HG03571 (cell line): ENCODE data around the gene DAAM1.
A peak's percentile ranks its signal among the peaks of the same experiment; 100 is the strongest.

Source experiments
- ATAC-seq: cut with Tn5 transposase; IDR thresholded peaks from one replicate; pipeline ENCODE4 v1.9.1; 2021; ENCODE audit not compliant: unreplicated experiment

Gene DAAM1

DNA sequence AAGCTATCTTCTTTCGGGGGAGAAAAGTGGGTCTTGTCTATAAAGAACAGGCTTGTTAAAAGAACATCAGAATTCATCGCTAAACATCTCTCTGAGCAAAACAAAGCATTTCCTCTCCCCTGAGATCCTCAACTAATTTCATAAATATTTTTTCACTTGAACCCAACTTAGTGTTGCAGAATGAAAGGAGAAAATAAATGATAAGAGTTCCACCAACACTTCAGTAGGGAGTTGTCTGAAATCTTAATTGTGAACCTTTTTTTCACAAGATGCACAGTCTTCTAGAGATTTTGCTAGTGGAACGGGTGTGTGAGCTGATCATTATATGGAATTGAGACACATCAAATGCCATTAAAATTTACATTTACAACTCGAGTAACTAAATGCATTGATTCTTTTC lies 1.3 kb upstream of the DAAM1 start:
- no peak for ATAC-seq

DNA sequence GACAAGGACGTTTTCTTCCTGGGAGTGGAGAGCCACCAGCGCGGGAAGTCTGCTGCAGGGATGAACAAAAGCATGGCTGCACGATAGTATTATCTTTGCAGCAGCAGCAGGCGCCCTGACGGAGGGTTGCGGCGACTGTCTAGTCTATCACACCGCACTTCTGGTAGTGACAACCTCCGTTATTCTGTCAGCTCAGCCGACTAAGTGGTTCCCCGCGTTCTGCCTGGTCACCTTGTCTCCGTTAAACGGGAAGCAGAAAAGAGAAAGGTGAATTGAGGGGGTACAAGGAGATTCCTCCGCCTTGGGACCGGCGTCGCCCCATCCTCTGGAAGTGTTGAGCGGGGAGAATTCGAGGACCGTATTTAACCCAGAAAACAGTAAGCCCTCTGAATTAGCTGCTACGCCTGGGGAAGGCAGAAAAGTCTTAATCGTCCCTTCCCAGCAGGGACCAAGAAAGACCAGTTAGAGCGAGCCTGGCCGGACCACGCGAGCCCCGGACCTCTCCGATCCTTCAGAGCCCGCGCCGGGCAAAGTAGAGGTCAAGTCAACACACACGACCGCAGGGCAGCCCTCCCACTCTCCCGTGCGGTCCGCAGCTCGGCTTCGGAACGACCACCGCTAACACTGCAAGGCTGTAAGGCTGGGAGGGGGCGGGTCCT lies 536 bp upstream of the DAAM1 start:
- ATAC-seq = peak; percentile 10

DNA sequence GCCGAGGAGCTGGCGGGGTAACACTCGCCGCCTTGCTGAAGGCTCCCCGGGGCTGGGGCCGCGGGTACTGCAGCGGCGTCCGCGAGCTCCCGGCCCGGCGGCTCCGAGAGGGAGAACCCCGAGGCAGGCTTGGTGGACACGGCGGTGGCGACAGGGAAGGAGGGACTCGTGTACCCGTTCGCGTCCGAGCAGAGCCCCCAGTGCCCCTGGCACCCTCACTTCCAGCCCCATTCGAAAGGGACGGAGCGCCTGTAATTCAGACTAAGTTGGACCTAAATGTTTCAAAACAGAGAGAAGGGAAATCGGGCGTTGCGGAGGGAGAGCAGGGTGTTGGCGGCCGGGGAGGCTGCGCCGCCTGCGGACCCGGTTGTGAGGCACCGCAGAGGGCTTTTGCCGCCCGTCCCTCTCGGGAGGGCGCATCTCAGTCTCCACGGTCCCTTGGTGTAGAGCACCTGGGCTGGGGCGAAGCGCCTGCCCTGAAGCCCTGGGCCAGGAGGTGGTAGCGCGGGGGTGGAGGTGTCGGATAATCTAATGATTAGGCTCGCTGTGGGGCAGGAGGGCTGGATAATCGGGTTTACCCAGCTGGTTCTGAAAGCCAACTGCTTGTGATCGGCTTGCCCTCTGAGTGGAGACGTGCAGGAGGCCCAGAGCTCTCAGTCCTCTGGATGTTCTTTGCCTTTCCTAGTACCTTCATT lies 771 bp downstream of the DAAM1 start:
- ATAC-seq = peak; percentile 7

DNA sequence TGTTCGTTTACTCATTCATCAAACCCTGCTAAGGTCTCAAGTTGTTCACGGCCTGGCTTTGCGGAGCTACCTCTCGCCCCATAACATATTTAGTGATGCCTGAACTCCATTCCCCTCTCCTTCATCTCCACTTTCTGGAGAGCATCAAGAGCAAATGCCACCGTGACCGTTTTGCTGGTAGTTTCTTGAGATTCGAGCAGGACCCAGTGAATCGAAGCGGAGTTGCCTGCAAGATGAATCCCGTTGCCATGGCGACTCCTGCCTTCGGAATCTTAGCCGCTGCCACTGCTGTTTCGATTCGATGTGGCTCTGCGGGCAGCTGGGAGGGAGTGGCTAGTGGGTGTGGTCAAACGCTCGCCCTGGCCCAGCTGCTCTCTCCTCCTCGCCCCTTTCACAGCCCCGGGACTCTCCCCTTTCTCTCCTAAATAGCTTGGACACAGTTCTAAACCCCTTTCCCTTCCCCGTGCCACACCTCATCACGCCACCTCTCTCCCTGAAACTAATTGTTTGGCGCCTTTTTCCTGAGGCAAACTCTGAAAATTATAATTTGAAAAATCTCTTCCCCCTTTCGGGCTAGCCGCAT lies 1.4 kb downstream of the DAAM1 start:
- peak; percentile 43 for ATAC-seq

DNA sequence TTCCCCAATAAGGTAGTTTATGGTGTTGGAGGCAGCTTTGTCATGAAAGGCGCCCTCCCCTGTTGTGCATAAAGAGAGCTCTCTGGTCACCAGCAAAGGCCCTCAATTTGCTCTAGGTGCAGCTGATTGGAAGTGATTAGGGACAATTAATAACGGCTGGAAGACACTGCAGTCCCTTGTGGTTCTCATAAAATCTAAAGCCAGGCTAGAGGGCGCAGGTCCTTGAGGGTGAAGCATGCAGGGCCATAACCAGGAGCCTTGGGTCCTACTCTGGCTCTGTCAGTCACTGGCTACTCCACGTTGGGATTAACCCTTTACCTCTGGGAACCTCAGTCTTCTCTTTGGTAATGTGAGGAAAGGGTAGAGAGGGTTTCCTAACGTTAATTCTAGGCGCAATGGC lies 1.9 kb downstream of the DAAM1 start:
- ATAC-seq = no peak

DNA sequence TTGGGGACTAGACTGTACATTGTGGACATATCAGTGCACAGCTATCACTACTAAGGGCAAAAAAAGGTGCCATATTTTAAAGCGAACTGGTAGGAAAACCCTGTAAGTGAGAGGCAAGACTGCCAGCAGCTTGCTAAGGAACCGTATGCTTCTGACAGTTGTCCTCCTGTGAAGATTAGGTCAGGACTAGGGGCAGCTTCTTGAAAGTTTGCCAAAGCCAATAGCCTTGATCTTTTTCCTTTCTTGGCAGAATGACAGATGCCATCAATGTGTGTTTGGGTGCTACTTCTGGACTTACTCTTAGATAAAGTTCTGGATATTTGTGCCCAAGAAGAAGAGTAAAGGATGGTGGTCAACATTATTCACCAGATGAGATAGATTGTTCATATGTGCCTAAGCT lies 7.4 kb downstream of the DAAM1 start:
- ATAC-seq = no peak

DNA sequence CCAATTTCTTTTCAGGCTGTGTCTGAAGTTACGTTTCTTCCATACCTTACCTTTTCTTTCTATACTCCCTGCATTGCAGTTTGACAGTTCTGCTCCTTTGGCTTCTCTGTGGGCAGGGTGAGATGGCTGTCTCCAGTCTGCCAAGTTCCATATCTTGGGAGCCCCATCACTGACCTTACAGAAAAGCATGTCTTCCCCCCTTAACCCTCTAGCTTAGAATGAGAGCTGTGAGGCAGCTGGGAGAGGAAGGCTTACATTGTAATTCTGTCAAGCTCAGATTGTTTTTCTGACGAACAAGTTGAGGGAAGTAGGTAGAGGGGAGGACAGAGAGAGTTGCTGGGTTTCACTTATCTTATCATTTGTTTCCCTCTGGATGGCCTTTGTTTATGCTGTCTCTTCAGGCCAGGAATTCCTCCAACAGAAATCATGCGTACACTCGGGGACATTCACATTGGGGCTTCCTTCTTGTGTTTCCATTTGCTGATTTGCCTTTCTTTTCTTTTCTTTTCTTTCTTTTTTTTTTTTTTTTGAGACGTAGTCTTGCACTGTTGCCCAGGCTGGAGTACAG lies 9.3 kb downstream of the DAAM1 start:
- ATAC-seq = no peak

DNA sequence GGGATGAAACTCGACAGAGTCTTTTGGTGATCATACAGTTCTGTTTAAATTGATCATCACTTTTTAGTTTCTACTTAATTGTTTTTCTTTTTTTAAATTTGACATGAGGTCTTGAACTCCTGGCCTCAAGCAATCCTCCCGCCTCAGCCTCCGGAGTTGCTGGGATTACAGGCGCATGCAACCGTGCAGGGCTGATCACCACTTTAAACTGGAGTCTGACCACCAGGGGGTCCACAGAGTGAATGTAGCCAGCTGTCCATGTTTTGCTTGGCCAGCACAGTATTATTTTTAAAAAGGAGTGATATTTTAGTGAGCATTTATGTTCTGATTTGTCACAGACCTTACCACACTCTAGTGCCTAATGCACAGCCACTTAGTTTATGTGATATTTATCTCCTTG lies 10.7 kb downstream of the DAAM1 start:
- no peak for ATAC-seq

DNA sequence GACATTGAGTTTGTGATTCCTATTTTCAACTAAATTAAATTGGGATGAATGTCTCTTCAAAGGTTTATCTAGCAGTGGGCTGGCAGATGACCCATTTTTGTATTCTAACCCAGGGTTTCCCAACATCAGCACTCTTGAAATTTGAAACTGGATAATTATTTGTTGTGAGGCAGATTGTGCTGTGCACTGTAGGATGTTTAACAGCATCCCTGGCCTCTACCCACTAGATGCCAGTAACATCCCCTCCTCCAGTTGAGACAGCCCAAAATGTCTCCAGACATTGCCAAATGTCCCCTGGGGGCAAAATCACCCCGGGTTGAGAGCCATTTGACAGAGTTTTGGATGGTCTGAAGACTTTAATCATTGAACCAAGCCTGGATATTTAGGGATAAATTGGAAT lies 11.1 kb downstream of the DAAM1 start:
- ATAC-seq = no peak

DNA sequence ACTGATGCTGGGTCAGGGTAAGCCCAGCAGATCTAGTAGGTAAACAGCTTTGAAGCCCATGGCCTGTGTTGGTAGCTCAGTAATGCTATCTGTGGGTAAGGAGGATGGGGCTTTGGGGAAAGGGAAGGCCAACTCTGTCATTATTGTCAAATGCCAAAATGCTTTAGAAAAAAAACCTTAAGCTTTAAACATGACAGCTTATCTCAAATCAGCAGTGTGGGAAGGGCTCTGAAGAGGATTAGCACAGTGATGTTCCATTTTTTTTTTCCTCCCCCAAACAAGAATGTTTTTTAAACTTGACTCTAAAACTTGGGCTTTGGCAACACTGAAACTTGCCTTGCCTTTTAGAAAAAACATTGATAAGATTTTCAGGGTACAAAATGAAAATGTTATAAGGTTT lies 11.7 kb downstream of the DAAM1 start:
- no peak for ATAC-seq

DNA sequence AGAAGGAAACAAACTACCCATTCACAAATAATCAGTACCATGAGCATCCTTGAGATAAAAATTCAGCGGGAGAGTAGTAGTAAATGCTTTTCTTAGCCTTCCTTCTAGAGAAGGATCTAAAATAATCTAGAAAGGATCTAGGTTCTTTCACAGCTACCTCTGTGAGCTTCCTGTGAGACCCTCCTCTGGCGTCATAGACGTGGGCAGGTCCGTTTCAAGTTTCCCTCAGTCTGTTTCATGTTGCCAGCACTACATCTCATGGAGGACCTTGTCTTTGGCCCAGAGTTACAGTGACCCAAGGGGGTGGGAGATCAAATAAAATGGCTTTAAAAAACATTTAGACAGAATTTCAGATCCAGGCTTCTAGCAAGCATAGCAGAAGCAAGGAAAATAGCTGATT lies 13.6 kb downstream of the DAAM1 start:
- ATAC-seq = no peak

DNA sequence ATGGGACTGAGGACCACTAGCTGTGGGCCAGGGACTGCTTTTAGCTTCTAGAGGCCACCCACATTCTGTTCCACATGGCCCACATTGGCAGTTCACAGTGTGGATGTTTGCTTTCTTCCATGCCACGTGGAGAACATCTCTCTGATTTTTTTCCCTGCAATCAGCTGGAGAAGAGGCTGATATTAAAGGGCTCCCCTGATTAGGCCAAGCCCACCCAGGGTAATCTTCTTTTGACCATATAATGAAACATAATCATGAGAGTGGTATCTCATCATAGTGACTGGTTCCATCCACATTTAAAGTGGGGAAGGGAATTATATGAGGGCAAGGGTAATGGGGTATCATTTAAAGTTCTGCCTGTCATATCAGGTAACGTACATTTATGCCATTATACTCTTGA lies 15.8 kb downstream of the DAAM1 start:
- ATAC-seq = no peak

DNA sequence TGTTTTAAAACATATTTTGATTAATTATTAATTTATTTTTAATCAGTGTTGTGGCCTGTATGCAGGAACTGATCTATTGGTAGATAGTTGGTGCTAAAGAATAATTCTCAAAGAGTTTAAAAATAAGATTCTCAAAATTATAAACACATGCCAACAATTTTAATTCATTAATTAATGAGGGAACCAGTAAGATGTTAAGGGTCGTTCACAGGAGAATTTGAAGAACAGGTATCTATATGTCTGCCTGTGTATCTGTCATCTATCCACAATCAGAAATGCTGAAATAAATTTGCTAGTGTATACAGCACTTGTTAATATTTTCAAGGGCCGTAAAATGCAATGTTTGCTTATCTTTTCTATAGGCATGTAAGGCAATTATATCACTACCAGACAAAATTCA lies 18.4 kb downstream of the DAAM1 start:
- ATAC-seq = no peak

DNA sequence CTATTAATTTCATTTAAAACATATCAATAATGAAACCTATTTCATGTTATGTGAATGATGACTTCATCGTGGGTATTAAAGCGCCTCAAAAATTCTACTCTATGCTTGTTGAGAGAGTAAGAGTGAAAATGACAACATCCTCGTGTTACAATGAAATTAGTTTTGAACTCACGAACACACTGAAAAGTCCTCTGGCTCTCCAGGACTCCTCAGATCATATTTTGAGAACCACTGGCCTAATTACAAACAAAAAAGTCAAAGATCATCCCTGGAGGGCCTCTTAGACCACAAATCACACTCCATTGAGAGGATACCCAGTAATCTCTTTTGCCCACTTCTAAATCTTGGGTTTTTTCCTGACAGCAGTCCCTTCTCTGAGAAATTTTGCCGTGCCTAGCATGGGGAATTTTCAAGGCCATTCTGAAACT lies 19.1 kb downstream of the DAAM1 start:
- no peak for ATAC-seq

DNA sequence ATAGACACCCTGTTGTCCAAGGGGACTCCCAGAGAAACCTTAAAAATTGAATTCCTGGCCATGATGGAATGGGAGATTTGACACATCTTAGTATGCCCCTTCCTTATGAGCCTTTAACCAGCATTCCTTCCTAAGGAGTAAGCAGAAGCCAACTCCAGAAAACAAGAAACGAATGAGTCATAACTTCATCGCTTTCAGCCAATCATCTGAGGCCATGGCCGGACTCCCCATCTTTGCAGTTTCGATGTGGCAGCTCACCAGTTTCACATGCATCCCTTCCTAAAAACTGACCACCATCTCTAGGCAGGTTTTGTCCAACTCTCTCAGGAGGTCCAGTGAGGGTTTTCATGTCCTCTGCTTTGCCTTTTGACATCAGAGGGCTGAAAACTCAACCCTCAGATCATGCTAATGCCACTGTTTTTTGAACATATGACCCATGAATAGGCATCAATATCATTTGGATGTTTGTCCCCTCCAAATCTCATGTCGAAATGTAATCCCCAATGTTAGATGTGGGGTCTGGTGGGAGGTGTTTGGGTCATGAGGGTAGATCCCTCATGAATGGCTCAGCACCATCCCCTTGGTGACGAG lies 19.9 kb downstream of the DAAM1 start:
- ATAC-seq = peak; percentile 60

DNA sequence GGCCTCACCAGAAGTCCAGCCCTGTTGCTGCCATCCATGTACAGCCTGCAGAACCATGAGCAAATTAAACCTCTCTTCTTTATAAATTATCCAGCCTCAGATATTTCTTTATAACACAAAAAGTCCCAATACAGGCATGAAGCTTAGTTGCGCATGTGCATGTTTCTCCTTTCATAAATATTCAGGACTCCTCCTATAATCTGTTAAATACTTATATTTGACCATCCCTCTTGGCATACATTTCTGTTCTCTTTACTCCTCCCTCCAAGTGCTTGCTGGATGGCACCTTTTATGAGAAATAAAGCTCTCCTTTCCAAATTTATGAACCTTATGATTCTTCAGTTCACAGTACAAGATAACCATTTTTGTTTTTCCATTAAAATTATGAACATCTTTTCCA lies 20.5 kb downstream of the DAAM1 start:
- no peak for ATAC-seq

DNA sequence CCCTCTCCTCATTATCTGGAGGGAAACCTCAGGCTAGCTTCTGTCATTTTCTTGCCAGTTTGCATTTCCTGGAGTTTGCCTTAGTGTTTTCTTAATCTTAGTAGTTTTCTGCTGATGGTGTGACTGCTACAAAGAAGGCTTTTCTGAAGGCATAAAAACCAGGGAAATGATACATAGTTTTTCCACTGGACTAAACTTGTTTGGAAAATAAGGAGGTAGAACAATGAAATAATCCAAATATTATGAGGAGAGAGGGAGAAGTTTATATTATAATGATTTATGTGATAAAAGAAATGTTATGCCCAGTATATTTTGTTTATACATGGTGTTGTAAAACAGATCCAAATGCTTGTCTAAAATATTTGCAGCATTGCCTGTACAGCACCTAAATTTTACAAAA lies 22.2 kb downstream of the DAAM1 start:
- no peak for ATAC-seq

DNA sequence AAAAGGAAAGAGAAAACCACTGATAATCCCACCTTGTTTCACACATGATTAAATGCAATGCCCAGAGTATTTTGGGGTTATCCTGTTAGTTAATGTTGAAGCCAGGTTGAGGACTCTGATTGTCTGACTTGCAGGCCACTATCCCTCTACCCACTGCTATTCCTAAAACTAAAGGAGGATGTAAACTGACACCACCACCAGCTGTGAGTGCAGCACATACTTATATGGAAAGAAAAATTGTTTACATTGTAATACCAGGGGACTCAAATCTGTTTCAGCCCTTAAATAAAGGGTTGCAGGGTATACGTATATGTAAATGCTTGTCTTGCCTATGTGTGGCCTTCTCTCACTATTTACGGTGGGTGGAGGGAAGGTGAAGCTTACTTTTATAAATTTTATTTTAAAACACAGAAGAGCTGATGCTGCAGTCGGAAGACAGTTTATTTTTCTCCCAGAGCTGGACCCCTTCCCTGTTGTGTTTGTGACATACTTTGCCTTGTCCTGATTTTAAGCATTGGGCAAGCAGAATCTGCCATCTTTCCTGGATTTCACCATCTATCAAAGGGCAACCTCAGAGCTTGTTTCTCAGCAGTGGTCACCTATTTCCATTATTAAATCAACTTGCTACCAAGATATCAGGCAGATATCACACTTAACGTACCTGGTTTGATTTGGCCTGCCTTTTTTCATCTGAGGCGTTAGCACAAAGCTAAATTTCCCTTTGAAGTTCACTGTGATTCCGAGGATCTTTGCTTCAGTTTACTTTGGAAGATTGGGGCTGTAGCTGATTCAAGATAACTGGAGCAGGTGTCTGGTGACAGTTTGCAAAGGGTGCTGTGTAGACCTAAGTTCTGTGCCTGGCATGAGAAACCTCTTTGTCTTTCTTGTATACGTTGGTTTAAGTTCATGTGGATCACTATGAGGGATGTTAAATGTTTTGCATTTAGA lies 25.2 kb downstream of the DAAM1 start:
- no peak for ATAC-seq

DNA sequence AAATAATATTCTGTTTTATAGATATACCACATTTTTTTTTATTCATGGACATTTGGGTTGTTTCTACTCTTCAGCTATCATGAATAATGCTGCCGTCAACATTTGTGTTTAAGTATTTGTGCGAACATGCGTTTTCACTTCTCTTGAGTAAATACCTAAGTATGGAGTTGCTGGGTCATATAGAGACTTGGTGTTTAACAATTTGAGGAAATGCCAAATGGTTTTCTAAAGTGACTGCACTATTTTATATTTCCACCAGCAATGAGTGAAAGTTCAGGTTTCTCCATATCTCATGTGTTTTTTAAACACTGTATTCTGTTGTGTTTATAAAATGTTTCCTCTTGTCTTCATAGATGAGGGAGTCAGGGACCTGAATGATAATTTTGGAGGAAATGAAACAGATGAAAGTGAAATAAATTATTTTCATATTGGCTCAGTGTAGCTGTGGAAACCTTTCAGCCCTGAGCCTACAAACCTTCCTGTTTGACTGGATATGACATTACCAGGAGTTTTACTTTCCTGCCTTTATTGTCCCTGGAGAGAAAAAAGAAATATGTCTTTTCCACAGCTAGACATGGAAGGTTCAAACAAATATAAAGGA lies 26.3 kb downstream of the DAAM1 start:
- peak; percentile 55 for ATAC-seq

DNA sequence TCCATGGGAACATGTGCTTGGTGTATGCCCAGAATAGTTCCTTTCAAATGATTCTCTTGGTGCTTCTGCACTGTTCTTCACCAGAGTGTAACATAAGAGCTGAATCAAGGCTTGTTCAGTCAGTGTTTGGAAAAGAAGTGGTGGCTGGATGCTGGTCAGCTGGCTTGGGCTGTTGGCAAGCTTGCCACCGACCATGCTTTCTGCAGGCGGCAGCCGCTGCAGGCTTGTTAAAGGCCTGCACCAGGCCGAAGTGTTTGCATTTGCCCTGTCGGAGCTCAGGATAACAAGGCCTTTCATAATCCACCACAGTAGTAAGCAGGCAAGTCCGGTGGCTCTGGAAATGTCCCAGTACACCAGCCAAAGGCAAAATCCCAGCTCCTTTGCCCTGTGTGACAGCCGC lies 26.9 kb downstream of the DAAM1 start:
- no peak for ATAC-seq
